Measurements from ENCODE around the gene GSE1. TPM values are rescaled to one million over a fixed set of nuclear protein-coding genes. Genes with fewer than 3 reads are reported as not detected.

GSE1 gene
- total RNA-seq, 1 experiment from 2014 or later: 124 TPM

GRCh38 chr16:85587762-85588556 lies 25.2 kb upstream of the GSE1 start:
- peaks cover 66% of the 10 kb centered on the region for H3K4me1 Mint-ChIP-seq
- H3K27me3 Mint-ChIP-seq (ENCODE audit: low read depth): peaks cover 30% of the 10 kb centered on the region
- ATAC-seq: no peak
- no peak for DNase-seq (ENCODE audit: low spot score)
- ChIA-PET POLR2A (interaction anchor here (1.1 kb wide), 1 partner anchor 9 kb away, joined by 3 read pairs; no protein-coding TSS in a partner anchor), CTCF (interaction anchor here (1.8 kb wide), 1 partner anchor 167 kb away, joined by 4 read pairs; no protein-coding TSS in a partner anchor)
- TF ChIP-seq KAT7 (CRISPR knock-in tag; IDR thresholded peaks at IDR 0.05; ENCODE audit: borderline replicate concordance): no peak
- no peak for TF ChIP-seq ZNF232 (CRISPR knock-in tag; IDR thresholded peaks at IDR 0.05)
- no peak for TF ChIP-seq EMX1 (CRISPR knock-in tag; IDR thresholded peaks at IDR 0.05)
- TF ChIP-seq PRRX2 (CRISPR knock-in tag; IDR thresholded peaks at IDR 0.05): no peak
- TF ChIP-seq ARID4B (CRISPR knock-in tag; IDR thresholded peaks at IDR 0.05; ENCODE audit: borderline replicate concordance): no peak
- no peak for TF ChIP-seq ZNF219 (CRISPR knock-in tag; IDR thresholded peaks at IDR 0.05; ENCODE audit: borderline replicate concordance)
- no peak overlapping the region for H3K27ac Mint-ChIP-seq
- no peaks in the 10 kb centered on the region for H3K36me3 Mint-ChIP-seq
- H3K4me3 Mint-ChIP-seq: no peak overlapping the region
- no peaks in the 10 kb centered on the region for H3K9me3 Mint-ChIP-seq

- H3K4me3 Mint-ChIP-seq: no peak overlapping the region
- H3K4me1 Mint-ChIP-seq: peaks cover 62% of the 10 kb centered on the region
- no peaks in the 10 kb centered on the region for H3K36me3 Mint-ChIP-seq
- CTCF ChIA-PET: interaction anchor here (1.0 kb wide), 1 partner anchor 22 kb away, joined by 3 read pairs; no protein-coding TSS in a partner anchor
- TF ChIP-seq, protein P1, sequence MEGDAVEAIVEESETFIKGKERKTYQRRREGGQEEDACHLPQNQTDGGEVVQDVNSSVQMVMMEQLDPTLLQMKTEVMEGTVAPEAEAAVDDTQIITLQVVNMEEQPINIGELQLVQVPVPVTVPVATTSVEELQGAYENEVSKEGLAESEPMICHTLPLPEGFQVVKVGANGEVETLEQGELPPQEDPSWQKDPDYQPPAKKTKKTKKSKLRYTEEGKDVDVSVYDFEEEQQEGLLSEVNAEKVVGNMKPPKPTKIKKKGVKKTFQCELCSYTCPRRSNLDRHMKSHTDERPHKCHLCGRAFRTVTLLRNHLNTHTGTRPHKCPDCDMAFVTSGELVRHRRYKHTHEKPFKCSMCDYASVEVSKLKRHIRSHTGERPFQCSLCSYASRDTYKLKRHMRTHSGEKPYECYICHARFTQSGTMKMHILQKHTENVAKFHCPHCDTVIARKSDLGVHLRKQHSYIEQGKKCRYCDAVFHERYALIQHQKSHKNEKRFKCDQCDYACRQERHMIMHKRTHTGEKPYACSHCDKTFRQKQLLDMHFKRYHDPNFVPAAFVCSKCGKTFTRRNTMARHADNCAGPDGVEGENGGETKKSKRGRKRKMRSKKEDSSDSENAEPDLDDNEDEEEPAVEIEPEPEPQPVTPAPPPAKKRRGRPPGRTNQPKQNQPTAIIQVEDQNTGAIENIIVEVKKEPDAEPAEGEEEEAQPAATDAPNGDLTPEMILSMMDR (IDR thresholded peaks at IDR 0.05): no peak
- no peak for TF ChIP-seq ZNF512 (CRISPR knock-in tag; IDR thresholded peaks at IDR 0.05; ENCODE audit: borderline replicate concordance)
- TF ChIP-seq NR3C1 (CRISPR knock-in tag; conservative IDR thresholded peaks at IDR 0.05; ENCODE audit: low read depth): no peak
- TF ChIP-seq MLX (CRISPR knock-in tag; IDR thresholded peaks at IDR 0.05): no peak
- TF ChIP-seq ZNF219 (CRISPR knock-in tag; IDR thresholded peaks at IDR 0.05; ENCODE audit: borderline replicate concordance): no peak
- no peak for TF ChIP-seq ARID4B (CRISPR knock-in tag; IDR thresholded peaks at IDR 0.05; ENCODE audit: borderline replicate concordance)
- TF ChIP-seq, protein P2, sequence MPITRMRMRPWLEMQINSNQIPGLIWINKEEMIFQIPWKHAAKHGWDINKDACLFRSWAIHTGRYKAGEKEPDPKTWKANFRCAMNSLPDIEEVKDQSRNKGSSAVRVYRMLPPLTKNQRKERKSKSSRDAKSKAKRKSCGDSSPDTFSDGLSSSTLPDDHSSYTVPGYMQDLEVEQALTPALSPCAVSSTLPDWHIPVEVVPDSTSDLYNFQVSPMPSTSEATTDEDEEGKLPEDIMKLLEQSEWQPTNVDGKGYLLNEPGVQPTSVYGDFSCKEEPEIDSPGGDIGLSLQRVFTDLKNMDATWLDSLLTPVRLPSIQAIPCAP (CRISPR knock-in tag; IDR thresholded peaks at IDR 0.05): no peak
- TF ChIP-seq JUN (CRISPR knock-in tag; IDR thresholded peaks at IDR 0.05): no peak
- TF ChIP-seq ETV6 (CRISPR knock-in tag; IDR thresholded peaks at IDR 0.05): no peak
- ATAC-seq (no peak), DNase-seq (ENCODE audit: low spot score) (no peak)
- POLR2A ChIA-PET: interaction anchor here (0.8 to 1.1 kb wide), 2 partner anchors 10 to 15 kb away, joined by 3 read pairs; no protein-coding TSS in a partner anchor
- no peaks in the 10 kb centered on the region for H3K9me3 Mint-ChIP-seq
- no peak overlapping the region for H3K27ac Mint-ChIP-seq
- H3K27me3 Mint-ChIP-seq (ENCODE audit: low read depth): peaks cover 23% of the 10 kb centered on the region
These were observed 24.3 kb upstream of the GSE1 start for GRCh38 chr16:85588562-85589503.
